HTERT RPE-1 (cell line): ENCODE results near the gene MAP3K20.
"Not testable (repeated sequence)": the region's sequence is repeated elsewhere in the genome, so short reads cannot be mapped to it uniquely, and the experiment has no call there.

Source experiments
- in situ Hi-C: fragments of 300-500 bp; cut with MboI; formaldehyde crosslinking; loops from 4 replicates; pipeline ENCODE4 v1.14.3; 2020; ENCODE audit warnings: low sequenced_read_pairs

Gene MAP3K20

GRCh38 chr2:173075781-173076580, at the start of gene MAP3K20:
Gene MAP3K20 (plus strand): TSS chr2:173075846. CDS start chr2:173091032, 15,186 bp downstream.
- in situ Hi-C loops = no loop called here

- in situ Hi-C loops = no loop called here
Observed at GRCh38 chr2:173026479-173026878, 49.2 kb upstream of the MAP3K20 start.

- in situ Hi-C loops = no loop called here
Observed at GRCh38 chr2:173027181-173028128, 48.2 kb upstream of the MAP3K20 start.

- in situ Hi-C loops = no loop called here
Observed at GRCh38 chr2:173028141-173028540, 47.5 kb upstream of the MAP3K20 start.

DNA sequence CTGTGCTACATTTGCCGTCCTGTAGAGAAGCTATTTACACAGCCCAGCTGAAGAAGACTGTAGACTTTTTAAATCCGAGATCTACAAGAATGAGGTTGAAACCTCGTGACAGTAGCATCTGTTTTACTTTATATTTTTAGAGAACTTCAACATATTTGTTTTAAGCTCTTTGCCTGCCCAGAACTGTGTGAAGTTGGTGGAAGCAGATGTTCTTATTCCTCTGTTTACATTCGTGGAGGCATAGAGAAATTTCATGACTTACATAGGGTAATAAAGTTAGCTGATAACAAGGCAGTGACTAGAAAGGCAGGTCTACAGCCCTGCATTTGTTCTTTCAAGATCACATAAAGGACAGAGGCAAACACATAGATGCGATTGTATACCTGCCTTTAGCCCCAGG, 47.0 kb upstream of the MAP3K20 start:
- in situ Hi-C loops = no loop called here

DNA sequence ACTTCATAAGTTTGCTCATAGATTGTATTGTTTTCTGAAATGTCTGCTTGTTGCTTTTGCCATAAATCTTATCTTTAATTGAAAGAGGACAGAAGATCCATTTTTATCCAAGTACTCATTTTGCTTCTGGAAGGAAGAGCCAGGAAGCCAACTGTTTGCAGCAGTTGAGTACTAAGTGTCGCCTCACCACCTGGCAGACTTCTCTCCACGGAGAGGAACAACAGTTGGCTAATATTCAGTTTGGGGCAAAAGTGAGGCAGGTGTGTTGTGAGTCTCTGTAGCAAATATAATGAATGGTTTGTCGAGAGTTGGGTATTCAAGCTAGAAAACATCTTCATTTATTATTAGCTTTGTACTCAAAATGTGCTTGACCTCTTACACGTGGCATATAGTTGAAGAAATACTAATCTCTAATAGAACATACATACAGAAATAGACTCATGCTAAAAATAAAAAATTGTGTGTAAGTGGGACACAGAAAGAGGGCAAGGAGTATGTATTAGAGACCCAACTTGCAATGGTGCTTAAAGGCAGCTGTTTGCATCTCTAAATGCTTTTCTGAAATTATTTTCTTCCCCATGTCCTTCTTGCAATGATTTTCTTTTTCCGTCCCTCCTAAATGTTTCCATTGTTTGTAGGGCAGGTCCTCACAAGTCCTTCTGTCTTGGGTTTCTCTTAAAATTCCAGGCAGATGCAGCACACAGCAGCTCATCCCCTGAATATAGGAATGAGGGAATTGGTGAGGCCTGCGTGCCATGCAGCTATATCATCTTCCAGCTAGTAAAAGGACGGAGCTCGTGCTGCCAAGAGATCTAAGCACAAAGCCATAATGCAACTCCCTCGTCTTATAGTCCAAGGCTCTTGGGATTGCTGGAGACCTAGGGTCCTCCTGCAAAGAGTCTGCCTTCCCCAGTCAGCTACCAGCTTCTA, 44.8 kb upstream of the MAP3K20 start:
- in situ Hi-C loops = no loop called here

DNA sequence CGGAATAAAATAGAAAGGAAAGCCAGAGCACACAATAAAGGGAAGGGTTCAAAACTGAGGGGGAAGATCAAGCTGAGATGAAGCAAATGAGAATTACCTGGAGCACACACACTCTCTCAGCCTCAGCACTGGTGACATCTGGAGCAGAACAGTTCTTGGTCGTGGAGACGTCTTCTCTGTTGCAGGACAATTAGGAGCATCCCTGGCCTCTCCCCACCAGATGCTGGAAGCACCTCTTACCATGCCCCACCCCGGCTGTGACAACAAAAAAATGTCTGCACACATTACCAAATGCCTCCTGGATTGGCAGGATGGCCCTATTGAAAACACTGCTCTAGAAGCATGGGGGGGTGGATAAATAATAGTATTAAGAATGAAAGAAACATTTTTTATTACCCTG, 43.6 kb upstream of the MAP3K20 start:
- in situ Hi-C loops = no loop called here

DNA sequence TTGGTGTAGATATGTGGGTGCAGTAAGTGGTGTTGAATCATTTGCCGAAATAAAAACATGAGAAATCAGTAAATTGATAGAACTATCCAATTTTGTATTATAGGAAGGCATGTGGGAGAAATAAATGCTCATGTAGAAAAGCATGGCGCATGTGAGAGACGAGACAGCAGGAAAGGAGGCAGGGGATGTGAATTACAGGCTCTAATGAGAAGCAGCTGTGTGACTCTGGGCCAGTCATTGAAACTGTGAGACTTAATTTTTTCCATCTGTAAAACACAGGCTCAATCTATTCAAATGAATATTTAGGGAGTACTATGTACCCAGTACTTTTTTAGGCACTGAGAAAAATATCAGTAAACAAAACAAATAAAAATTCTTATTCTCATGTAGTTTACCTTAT, 42.6 kb upstream of the MAP3K20 start:
- in situ Hi-C loops = no loop called here

DNA sequence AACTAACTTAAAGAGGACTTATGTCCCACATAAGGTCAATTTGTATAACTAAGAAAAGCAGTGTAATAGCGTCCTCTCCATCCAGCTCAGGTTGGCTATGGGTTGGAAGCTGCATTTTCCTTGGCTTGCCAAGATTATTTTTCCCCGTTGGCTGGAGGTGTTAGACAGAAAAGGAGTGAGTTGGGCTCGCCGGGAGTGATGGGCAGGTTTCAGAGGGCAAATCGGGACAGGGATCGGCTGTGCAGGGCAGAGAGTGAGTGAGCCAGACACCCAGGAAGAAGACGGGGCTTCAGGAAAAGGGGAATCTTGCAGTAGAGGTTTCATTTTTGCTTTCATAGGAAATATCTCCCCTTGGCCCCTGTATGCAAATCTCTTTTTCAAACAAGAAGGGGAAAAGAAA, 41.5 kb upstream of the MAP3K20 start:
- in situ Hi-C loops = no loop called here

DNA sequence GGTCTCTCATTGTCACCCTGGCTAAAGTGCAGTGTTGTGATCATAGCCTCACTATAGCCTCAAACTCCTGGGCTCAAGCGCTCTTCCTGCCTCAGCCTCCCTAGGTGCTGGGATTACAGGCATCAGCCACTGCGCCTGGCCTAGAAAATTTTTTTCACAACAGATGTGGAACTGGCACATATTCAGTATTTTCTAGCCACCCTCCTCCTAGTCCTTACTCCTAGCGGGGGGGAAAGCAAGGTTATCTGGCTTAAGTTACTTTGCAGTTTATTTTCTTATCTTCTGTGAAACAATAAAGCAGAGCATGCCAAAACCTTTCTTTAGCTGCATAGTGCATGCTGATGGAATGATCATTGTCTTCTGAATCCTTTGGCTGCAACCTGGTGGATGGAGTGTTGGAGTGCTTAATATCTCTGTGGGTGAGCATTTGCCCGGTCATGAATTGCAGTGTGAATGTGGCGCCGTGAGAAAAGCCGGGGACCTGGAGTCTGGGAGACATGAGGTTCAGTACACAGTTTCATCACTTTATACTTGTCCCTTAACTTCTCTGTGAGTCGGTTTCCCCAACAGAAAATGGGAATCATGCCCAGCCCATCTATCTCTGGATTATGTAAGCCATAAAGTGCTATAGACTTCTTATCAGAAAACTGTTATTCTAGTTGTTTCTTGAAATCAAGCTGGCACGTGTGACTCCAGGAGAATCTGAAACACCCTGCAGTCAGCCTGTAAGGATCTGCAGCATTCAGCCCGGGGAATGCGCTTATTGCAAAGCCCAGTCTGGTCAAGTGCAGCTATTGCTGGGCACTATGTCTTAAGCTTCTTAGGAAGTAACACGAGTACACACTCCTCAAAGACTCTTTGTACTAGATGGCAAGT, 38.2 kb upstream of the MAP3K20 start:
- in situ Hi-C loops = no loop called here

DNA sequence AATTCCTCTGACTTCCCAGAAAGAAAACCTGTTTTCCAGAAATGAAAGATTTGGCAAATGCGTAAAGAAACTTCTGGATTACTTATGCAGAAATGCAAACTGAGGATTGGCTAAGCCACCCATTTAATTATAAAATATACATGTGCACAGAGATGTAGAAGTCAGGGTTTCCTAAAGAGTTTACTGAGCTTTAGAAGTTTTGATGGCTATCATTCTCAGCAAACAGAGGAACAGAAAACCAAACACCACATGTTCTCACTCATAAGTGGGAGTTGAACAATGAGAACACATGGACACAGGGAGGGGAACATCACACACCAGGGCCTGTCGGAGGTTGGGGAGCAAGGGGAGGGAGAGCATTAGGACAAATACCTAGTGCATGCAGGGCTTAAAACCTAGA, 37.4 kb upstream of the MAP3K20 start:
- in situ Hi-C loops = not testable (repeated sequence)

DNA sequence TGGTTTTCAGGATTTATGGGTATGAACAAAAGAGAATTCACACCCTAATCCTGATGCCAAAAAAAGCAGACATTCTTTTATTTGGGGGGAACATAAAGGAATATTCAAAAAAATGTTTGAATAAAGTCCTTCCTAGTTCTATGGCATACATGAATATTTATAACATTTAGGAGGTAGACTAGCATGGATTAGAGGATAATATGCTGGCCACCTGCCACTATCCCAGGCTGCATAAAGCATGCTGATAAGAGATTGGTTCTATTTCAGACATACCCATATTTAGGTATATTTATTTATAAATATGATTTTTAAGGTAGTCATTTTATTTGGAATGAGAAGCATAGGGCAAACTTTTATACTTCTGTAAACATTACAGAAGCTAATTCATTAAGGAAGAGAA, 34.9 kb upstream of the MAP3K20 start:
- in situ Hi-C loops = no loop called here

DNA sequence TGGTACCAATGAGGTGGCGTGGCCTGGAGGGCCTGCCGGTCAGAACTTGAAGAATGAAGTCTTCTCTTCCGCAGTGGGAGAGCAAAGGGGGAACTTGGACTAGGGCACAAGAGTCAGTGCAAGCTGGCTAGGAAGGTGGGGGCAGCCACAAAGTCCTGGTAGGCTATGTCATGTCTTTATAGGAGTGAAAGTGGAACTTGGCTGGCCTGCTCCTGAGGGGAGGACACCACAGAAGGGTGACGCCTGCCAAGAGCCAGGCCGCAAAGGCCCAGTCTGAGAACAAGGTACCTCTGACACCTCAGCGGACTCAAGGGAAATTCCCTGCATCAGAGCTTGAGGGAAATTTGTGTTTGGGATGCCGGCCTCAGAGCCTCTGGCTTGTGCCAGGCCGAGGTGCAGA, 32.2 kb upstream of the MAP3K20 start:
- in situ Hi-C loops = no loop called here

DNA sequence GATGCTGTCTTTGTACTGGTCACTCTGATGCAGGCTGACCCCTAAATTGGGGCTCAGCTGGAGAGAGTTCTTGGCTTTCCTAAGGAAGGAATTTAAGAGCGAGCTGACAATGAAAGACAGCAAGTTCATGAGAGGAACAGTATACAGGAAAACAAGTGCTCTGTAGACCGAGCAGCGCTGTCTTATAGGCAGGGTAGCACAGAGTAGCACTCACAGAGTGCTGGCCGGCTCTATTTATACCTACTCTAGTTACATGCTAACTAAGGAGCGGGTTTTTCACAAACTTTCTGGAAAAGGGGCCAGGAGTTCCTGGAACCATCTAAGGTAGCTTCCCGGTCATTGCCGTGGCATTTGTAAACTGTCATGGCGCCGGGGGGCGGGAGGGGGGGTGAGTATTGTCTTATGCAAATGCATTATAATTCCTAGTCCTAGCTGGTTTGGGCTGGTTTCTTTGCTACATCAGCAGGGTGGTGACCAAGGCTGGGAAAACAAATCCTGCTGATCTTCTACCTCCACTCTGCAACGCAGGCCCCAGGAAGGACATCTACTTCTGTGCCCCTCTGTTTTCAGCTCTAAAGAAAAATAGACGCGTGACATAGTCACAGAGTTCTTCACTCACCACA, 31.6 kb upstream of the MAP3K20 start:
- in situ Hi-C loops = no loop called here

- in situ Hi-C loops = no loop called here
Observed at GRCh38 chr2:173044686-173045085, 31.0 kb upstream of the MAP3K20 start.

GRCh38 chr2:173045181-173045580, 30.5 kb upstream of the MAP3K20 start:
- in situ Hi-C loops = no loop called here

- in situ Hi-C loops = no loop called here
Observed at GRCh38 chr2:173048522-173048896, 27.1 kb upstream of the MAP3K20 start.

- in situ Hi-C loops = no loop called here
Observed at GRCh38 chr2:173048897-173049661, 26.6 kb upstream of the MAP3K20 start.

DNA sequence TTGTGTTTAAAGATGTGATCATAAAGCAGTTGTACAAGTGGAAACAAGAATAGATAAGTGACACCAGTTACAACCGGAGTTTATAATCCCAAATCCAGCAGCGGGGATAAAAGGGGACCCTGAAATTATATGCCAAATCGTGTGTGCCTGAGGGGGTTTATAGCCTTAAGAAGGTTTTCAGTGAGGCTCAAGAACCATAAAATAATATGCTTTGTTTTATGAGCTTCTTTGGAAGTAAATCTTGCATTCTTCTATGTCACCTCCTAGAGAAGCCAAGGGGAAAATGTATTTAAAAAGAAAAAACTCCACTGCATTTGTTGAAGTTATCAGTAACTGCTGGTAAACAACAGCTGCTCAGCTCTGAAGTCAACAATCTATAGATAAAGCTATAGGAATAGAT, 25.8 kb upstream of the MAP3K20 start:
- in situ Hi-C loops = no loop called here
